Spleen (tissue), 7 donors: ENCODE results near the gene SRSF5.

Experiments used
- POLR2A ChIP-seq, 3 donors: fragments of 450-650 bp; IDR thresholded peaks; one replicate each; pipeline ENCODE4 v1.5.1; 2017; ENCODE audit warnings: antibody characterized with exemption in 3 of 3, mild to moderate bottlenecking in 1 of 3
- POLR2AphosphoS5 ChIP-seq, 3 donors: sonication (generic); formaldehyde crosslinking; IDR thresholded peaks; one replicate each; pipeline ENCODE4 v1.5.1; 2017; ENCODE audit warnings: antibody characterized with exemption in 3 of 3
- TF ChIP-seq, protein P1 (sequence below), 11 experiments: fragments of 200-600 bp in 7 of 11; fragments of 450-650 bp in 4 of 11; sonication (generic) in 4 of 11; IDR thresholded peaks in 8 of 11; conservative IDR thresholded peaks in 3 of 11; 1 replicate in 7 of 11; 2 replicates in 4 of 11; pipeline versions ENCODE4 v1.4.0 to v1.8.0; 2016 to 2021; ENCODE audit warnings: antibody characterized with exemption in 11 of 11, inconsistent platforms in 4 of 11, mild to moderate bottlenecking in 1 of 11
- donor health status: DM: no; HTN: no; CAD: no; lungs with moderate emphysema.
- donor health status: DM: no; HTN: no; CAD: no.
- donor health status: DM: no; HTN: no; CAD: no.

DNA sequence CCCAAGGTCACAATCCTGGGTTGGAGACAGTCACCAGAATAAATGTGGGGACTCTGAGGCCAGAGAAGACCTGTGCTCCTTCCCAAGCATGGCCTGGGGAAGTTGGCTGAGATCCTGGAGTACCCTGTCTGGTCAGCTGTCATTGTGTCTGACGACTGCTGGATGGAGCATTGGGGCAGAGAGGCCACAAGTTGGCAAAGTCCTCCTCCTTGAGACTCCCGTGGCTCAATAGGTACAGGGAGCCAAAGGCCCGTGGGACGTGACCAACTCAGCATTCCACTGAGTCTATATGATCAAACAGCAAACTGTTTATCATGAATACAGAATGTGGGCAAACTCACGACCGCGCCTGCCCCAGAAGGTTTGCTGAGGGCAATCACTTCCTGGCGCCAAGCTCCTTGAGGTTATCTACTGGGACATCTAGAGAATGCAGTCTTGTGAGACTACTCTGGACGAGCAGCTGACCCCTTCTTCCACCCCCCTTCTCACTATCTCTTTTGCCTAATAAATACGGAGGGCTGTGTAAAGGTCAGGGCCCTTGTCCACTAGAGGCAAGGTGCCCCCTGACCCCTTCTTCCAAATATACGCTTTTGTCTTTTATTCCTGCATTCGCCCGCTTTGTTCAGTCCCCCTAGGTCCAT lies 44.4 kb downstream of the SRSF5 start:
- TF ChIP-seq, protein P1, sequence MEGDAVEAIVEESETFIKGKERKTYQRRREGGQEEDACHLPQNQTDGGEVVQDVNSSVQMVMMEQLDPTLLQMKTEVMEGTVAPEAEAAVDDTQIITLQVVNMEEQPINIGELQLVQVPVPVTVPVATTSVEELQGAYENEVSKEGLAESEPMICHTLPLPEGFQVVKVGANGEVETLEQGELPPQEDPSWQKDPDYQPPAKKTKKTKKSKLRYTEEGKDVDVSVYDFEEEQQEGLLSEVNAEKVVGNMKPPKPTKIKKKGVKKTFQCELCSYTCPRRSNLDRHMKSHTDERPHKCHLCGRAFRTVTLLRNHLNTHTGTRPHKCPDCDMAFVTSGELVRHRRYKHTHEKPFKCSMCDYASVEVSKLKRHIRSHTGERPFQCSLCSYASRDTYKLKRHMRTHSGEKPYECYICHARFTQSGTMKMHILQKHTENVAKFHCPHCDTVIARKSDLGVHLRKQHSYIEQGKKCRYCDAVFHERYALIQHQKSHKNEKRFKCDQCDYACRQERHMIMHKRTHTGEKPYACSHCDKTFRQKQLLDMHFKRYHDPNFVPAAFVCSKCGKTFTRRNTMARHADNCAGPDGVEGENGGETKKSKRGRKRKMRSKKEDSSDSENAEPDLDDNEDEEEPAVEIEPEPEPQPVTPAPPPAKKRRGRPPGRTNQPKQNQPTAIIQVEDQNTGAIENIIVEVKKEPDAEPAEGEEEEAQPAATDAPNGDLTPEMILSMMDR (IDR thresholded peaks at IDR 0.05 in 8 of 11, conservative IDR thresholded peaks at IDR 0.05 in 3 of 11), result no peak
- TF ChIP-seq POLR2A (IDR thresholded peaks at IDR 0.05) (no peak), POLR2AphosphoS5 (IDR thresholded peaks at IDR 0.05) (no peak)
